IMR-90 (cell line): Measurements from ENCODE around the gene ATF7IP2. TPM values are rescaled to one million over a fixed set of nuclear protein-coding genes. Genes with fewer than 3 reads are reported as not detected.
"Not testable (repeated sequence)": the region's sequence is repeated elsewhere in the genome, so short reads cannot be mapped to it uniquely, and the experiment has no call there.

Source experiments
- ATAC-seq: fragments of 200-7000 bp; cut with Tn5 transposase; 2 replicates; pipeline ENCODE4 v1.9.1; 2020; ENCODE audit warnings: low read depth, mild to moderate bottlenecking, moderate library complexity
- BruUV-seq: library from RNA; stranded (reverse); fragments of 400-500 nt; replicated peaks from 2 replicates; lab custom pipeline; 2021; lab: Mats Ljungman, UMichigan
- CTCF ChIA-PET: fragments of 300-600 bp; formaldehyde crosslinking; extraction: SDS; loops from one replicate; lab custom pipeline; 2021; ENCODE audit warnings: antibody characterized with exemption; lab: Yijun Ruan, JAX
- POLR2A ChIA-PET: fragments of 300-600 bp; sonication (Branson Sonifier 250); formaldehyde crosslinking; loops from one replicate; lab custom pipeline; 2022; ENCODE audit warnings: antibody characterized with exemption; ENCODE audit not compliant: unreplicated experiment; lab: Charles Lee
- DNase-seq: peaks from one replicate; pipeline ENCODE4 v3.0.0; 2013
- H2AFZ ChIP-seq: replicated peaks from 2 replicates; pipeline ENCODE3; 2013; ENCODE audit warnings: low read length, mild to moderate bottlenecking; ENCODE audit not compliant: poor library complexity
- H2AK5ac ChIP-seq: 2 replicates; pipeline ENCODE4 v1.6.1; 2013; ENCODE audit warnings: low read depth, low read length, inconsistent platforms
- H2AK9ac ChIP-seq: replicated peaks from 2 replicates; pipeline ENCODE3; 2013; ENCODE audit warnings: mild to moderate bottlenecking, low read depth, low read length, moderate library complexity; ENCODE audit not compliant: poor library complexity
- H2BK120ac ChIP-seq: 2 replicates; pipeline ENCODE4 v1.6.1; 2013; ENCODE audit warnings: low read depth, low read length, inconsistent platforms
- H2BK15ac ChIP-seq: 3 replicates; pipeline ENCODE4 v1.6.1; 2013; ENCODE audit warnings: low read depth, low read length, inconsistent platforms
- H2BK20ac ChIP-seq: 2 replicates; pipeline ENCODE4 v1.6.1; 2013; ENCODE audit warnings: low read depth, mild to moderate bottlenecking, inconsistent platforms, low read length, moderate library complexity
- H2BK5ac ChIP-seq: 2 replicates; pipeline ENCODE4 v1.6.1; 2013; ENCODE audit warnings: mild to moderate bottlenecking, low read depth, low read length, inconsistent platforms; ENCODE audit not compliant: poor library complexity, severe bottlenecking
- H3K14ac ChIP-seq: replicated peaks from 2 replicates; pipeline ENCODE4 v1.6.1; 2013; ENCODE audit warnings: low read depth, low read length, inconsistent platforms
- H3K18ac ChIP-seq: 2 replicates; pipeline ENCODE4 v1.6.1; 2013; ENCODE audit warnings: low read depth, low read length, control low read depth
- H3K23ac ChIP-seq: 2 replicates; pipeline ENCODE4 v1.6.1; 2013; ENCODE audit warnings: low read depth, low read length, inconsistent platforms
- H3K27ac ChIP-seq: 2 replicates; pipeline ENCODE4 v1.5.1; 2013; ENCODE audit warnings: mild to moderate bottlenecking, control low read depth, low read length; ENCODE audit not compliant: insufficient read depth
- H3K27me3 ChIP-seq: 2 replicates; pipeline ENCODE4 v1.6.1; 2013; ENCODE audit warnings: low read length; ENCODE audit not compliant: control insufficient read depth, insufficient read depth
- H3K36me3 ChIP-seq: 2 replicates; pipeline ENCODE4 v1.6.1; 2013; ENCODE audit warnings: low read length, mixed read lengths; ENCODE audit not compliant: control insufficient read depth, insufficient read depth
- H3K4ac ChIP-seq: 2 replicates; pipeline ENCODE4 v1.6.1; 2013; ENCODE audit warnings: low read depth, low read length, inconsistent platforms
- H3K4me1 ChIP-seq: 2 replicates; pipeline ENCODE4 v1.6.1; 2013; ENCODE audit warnings: low read length, mixed read lengths; ENCODE audit not compliant: control insufficient read depth, insufficient read depth
- H3K4me2 ChIP-seq: 2 replicates; pipeline ENCODE4 v1.6.1; 2013; ENCODE audit warnings: low read depth, mild to moderate bottlenecking, control low read depth, low read length, moderate library complexity
- H3K4me3 ChIP-seq: 2 replicates; pipeline ENCODE4 v1.5.1; 2013; ENCODE audit warnings: low read depth, mild to moderate bottlenecking, control low read depth, low read length, moderate library complexity; ENCODE audit not compliant: insufficient read depth
- H3K56ac ChIP-seq: 2 replicates; pipeline ENCODE4 v1.6.1; 2013; ENCODE audit warnings: low read length, inconsistent platforms; ENCODE audit not compliant: insufficient read depth; ENCODE audit errors: extremely low read depth
- H3K79me1 ChIP-seq, 2 experiments: 2 replicates each; pipeline ENCODE4 v1.6.1; 2013; ENCODE audit warnings: low read length in 2 of 2, inconsistent platforms in 1 of 2, low read depth in 1 of 2
- H3K9ac ChIP-seq: 2 replicates; pipeline ENCODE4 v1.6.1; 2013; ENCODE audit warnings: low read depth, low read length, control low read depth
- H3K9me1 ChIP-seq: 2 replicates; pipeline ENCODE4 v1.6.1; 2013; ENCODE audit warnings: low read length, inconsistent platforms; ENCODE audit not compliant: insufficient read depth
- H3K9me3 ChIP-seq: 2 replicates; pipeline ENCODE4 v1.6.1; 2013; ENCODE audit warnings: low read length; ENCODE audit not compliant: control insufficient read depth, insufficient read depth
- H4K20me1 ChIP-seq: 2 replicates; pipeline ENCODE4 v1.6.1; 2013; ENCODE audit warnings: low read length, inconsistent platforms; ENCODE audit not compliant: insufficient read depth
- H4K5ac ChIP-seq: 2 replicates; pipeline ENCODE4 v1.6.1; 2013; ENCODE audit warnings: mild to moderate bottlenecking, low read depth, low read length, control low read depth
- H4K8ac ChIP-seq, 2 experiments: 2 replicates each; pipeline ENCODE4 v1.6.1; 2013; ENCODE audit warnings: low read depth in 2 of 2, low read length in 2 of 2, control low read depth in 1 of 2, inconsistent platforms in 1 of 2
- H4K91ac ChIP-seq: 2 replicates; pipeline ENCODE4 v1.6.1; 2013; ENCODE audit warnings: low read depth, low read length, inconsistent platforms; ENCODE audit not compliant: insufficient read depth
- WGBS, 2 experiments: methylation state at CpG; one replicate each; pipeline versions ENCODE4 v1.1.5 to v1.1.7; 2013; ENCODE audit warnings: missing lambda C conversion rate in 2 of 2; ENCODE audit not compliant: insufficient read length in 1 of 2; ENCODE audit errors: extremely low coverage in 2 of 2; 5-methylcytosine and 5-hydroxymethylcytosine counted together
- dilution Hi-C: fragments of 300-500 bp; cut with HindIII; formaldehyde crosslinking; loops from one replicate; pipeline ENCODE4 v1.14.3; 2018; ENCODE audit warnings: low sequenced_read_pairs; ENCODE audit not compliant: unreplicated experiment
- in situ Hi-C: fragments of 300-500 bp; cut with MboI; formaldehyde crosslinking; loops from 3 replicates; pipeline ENCODE4 v1.14.3; 2019; ENCODE audit warnings: low sequenced_read_pairs, inconsistent platforms, mixed read lengths
- intact Hi-C: fragments of 100-400 bp; cut with micrococcal nuclease; formaldehyde crosslinking; loops from 2 replicates; pipeline ENCODE4 v1.10.0; 2022
- polyA plus RNA-seq, 3 experiments: library from polyadenylated mRNA; depleted of rRNA; stranded (reverse); fragments of >200 nt; gene quantifications; 2 replicates each; pipeline ENCODE4 v1.2.3, GENCODE V29; 2012; ENCODE audit warnings: low replicate concordance in 1 of 3
- total RNA-seq: library from RNA; depleted of rRNA; stranded (reverse); fragments of >200 nt; gene quantifications from 2 replicates; pipeline ENCODE4 v1.2.3, GENCODE V29; 2012

Gene ATF7IP2
- total and polyA plus RNA-seq, 2 of the 4 experiments (the other 2 are of a cell fraction) = 2.7 to 3.6 TPM

GRCh38 chr16:10344699-10345098, 41.2 kb upstream of the ATF7IP2 start:
- DNase-seq, intact Hi-C loops: not testable (repeated sequence)

More at GRCh38 chr16:10344699-10345098, 41.2 kb upstream of the ATF7IP2 start:
- H2AK9ac ChIP-seq, H4K91ac ChIP-seq, H3K36me3 ChIP-seq, in situ Hi-C loops, H3K79me1 ChIP-seq, H3K14ac ChIP-seq, H3K23ac ChIP-seq, H3K27me3 ChIP-seq, H3K4me3 ChIP-seq, H3K56ac ChIP-seq, H4K8ac ChIP-seq, H3K9me3 ChIP-seq, H2BK120ac ChIP-seq, H3K4me2 ChIP-seq, H2BK15ac ChIP-seq, H2BK5ac ChIP-seq, H3K27ac ChIP-seq, BruUV-seq, CTCF ChIA-PET, dilution Hi-C loops, POLR2A ChIA-PET, H3K4ac ChIP-seq, H3K9me1 ChIP-seq, H4K20me1 ChIP-seq, H4K5ac ChIP-seq, H3K18ac ChIP-seq, H2AFZ ChIP-seq, H2AK5ac ChIP-seq, H2BK20ac ChIP-seq, H3K4me1 ChIP-seq, H3K9ac ChIP-seq, ATAC-seq: not testable (repeated sequence)
- no CpG with 5 or more reads among the region's 1 CpG for WGBS, 2 experiments
